NB4 (cell line): ENCODE measurements around the gene PPFIA1.

ENCODE experiments used
- CTCF ChIP-seq: IDR thresholded peaks from one replicate; pipeline ENCODE4 v1.5.1; 2012; ENCODE audit warnings: low read depth, low read length
- POLR2A ChIP-seq: IDR thresholded peaks from 2 replicates; pipeline ENCODE4 v1.6.1; 2011; ENCODE audit warnings: mild to moderate bottlenecking; ENCODE audit not compliant: insufficient read length; ENCODE audit errors: extremely low read depth

GRCh38 chr11:70384566-70385152 lies 114.2 kb downstream of the PPFIA1 start:
- TF ChIP-seq CTCF (no peak), POLR2A (no peak)
